K562 (cell line): ENCODE results near the gene ZNF493. TPM values are rescaled to one million over a fixed set of nuclear protein-coding genes. Genes with fewer than 3 reads are reported as not detected.

ENCODE experiments used
- ADNP ChIP-seq: fragments of 200-800 bp; sonication (Bioruptor generic); IDR thresholded peaks from 2 replicates; pipeline ENCODE4 v1.6.1; 2016; ENCODE audit warnings: missing genetic modification characterization, missing compliant biosample characterization
- CCAR2 ChIP-seq: fragments of 200-400 bp; formaldehyde crosslinking; IDR thresholded peaks from 2 replicates; pipeline ENCODE4 v1.6.1; 2017; ENCODE audit warnings: mild to moderate bottlenecking, low read depth, low read length
- DEAF1 ChIP-seq: fragments of 450-650 bp; formaldehyde crosslinking; IDR thresholded peaks from 2 replicates; pipeline ENCODE4 v1.4.0; 2020; ENCODE audit warnings: mild to moderate bottlenecking, moderate library complexity
- HMGN3 ChIP-seq: IDR thresholded peaks from 2 replicates; pipeline ENCODE4 v1.6.1; 2011; ENCODE audit warnings: borderline replicate concordance, low read depth, mild to moderate bottlenecking, mixed read lengths, low read length; ENCODE audit not compliant: insufficient read length; ENCODE audit errors: extremely low read depth
- KLF6 ChIP-seq: fragments of 250-450 bp; sonication (Bioruptor Pico); IDR thresholded peaks from 2 replicates; pipeline ENCODE4 v1.4.0; 2020; ENCODE audit warnings: mild to moderate bottlenecking, moderate library complexity, borderline replicate concordance
- MAFK ChIP-seq: IDR thresholded peaks from 2 replicates; pipeline ENCODE4 v1.6.1; 2011; ENCODE audit warnings: low read length, improper control_type of control experiment
- NCOA4 ChIP-seq: fragments of 450-650 bp; IDR thresholded peaks from 2 replicates; pipeline ENCODE4 v1.6.1; 2018; ENCODE audit warnings: mild to moderate bottlenecking; ENCODE audit not compliant: partially characterized antibody
- NR1H2 ChIP-seq: sonication (generic); formaldehyde crosslinking; IDR thresholded peaks from 2 replicates; pipeline ENCODE4 v1.4.0; 2020; ENCODE audit warnings: mild to moderate bottlenecking, missing genetic modification reagents
- PCBP2 ChIP-seq: fragments of 200-400 bp; formaldehyde crosslinking; IDR thresholded peaks from 2 replicates; pipeline ENCODE4 v1.6.1; 2018; ENCODE audit warnings: low read length, low read depth, mild to moderate bottlenecking, moderate library complexity; ENCODE audit not compliant: poor library complexity, severe bottlenecking
- POLR3A ChIP-seq: IDR thresholded peaks from 2 replicates; pipeline ENCODE4 v1.6.1; 2011; ENCODE audit warnings: borderline replicate concordance, mild to moderate bottlenecking, moderate library complexity; ENCODE audit not compliant: insufficient read length, insufficient read depth; ENCODE audit errors: extremely low read depth
- SIX5 ChIP-seq, 2 experiments: IDR thresholded peaks; 2 replicates each; pipeline ENCODE4 v1.6.1; 2011; ENCODE audit warnings: low read length in 2 of 2, borderline replicate concordance in 1 of 2, low read depth in 1 of 2, mild to moderate bottlenecking in 1 of 2, moderate library complexity in 1 of 2; ENCODE audit not compliant: insufficient read depth in 1 of 2
- TRIM28 ChIP-seq: fragments of 450-650 bp; IDR thresholded peaks from 2 replicates; pipeline ENCODE4 v1.6.1; 2017
- ZNF274 ChIP-seq: IDR thresholded peaks from 2 replicates; pipeline ENCODE4 v1.6.1; 2011; ENCODE audit warnings: low read depth, mild to moderate bottlenecking, low read length, moderate library complexity, borderline replicate concordance
- ZNF316 ChIP-seq: fragments of 450-650 bp; IDR thresholded peaks from 2 replicates; pipeline ENCODE4 v1.6.1; 2016
- ZNF445 ChIP-seq: fragments of 250-450 bp; sonication (Bioruptor Pico); IDR thresholded peaks from 2 replicates; pipeline ENCODE4 v1.4.0; 2020; ENCODE audit warnings: low read depth, mild to moderate bottlenecking, moderate library complexity
- ZNF76 ChIP-seq: fragments of 250-450 bp; sonication (Bioruptor Pico); IDR thresholded peaks from 2 replicates; pipeline ENCODE4 v1.4.0; 2020; ENCODE audit warnings: mild to moderate bottlenecking, moderate library complexity, borderline replicate concordance
- polyA plus RNA-seq, 8 experiments: library from polyadenylated mRNA; depleted of rRNA in 4 of 8; stranded (reverse) in 5 of 8; unstranded in 3 of 8; fragments of >200 nt; fragmentation: Nextera tagmentation in 2 of 8; fragmentation: Illumina TruSeq in 1 of 8; extraction: Ambion mirVana in 2 of 8; extraction: Trizol in 1 of 8; gene quantifications; 2 replicates each; pipeline versions ENCODE4 v1.2.1 to v1.2.3, GENCODE V29; 2011 to 2014; ENCODE audit warnings: inconsistent platforms in 1 of 8, missing spikeins in 1 of 8
- total RNA-seq, 7 experiments: library from RNA; depleted of rRNA in 6 of 7; stranded (reverse); fragments of >200 nt in 6 of 7; fragmentation: Illumina TruSeq in 2 of 7; extraction: Trizol in 2 of 7; gene quantifications; 2 replicates each; pipeline versions ENCODE4 v1.2.1 to v1.2.3, GENCODE V29; 2011 to 2021; ENCODE audit warnings: low replicate concordance in 1 of 7
- TF ChIP-seq, protein P1 (sequence below): fragments of 250-450 bp; sonication (Bioruptor Pico); IDR thresholded peaks from 2 replicates; pipeline ENCODE4 v1.4.0; 2020
- TF ChIP-seq, protein P2 (sequence below): sonication (generic); formaldehyde crosslinking; IDR thresholded peaks from 2 replicates; pipeline ENCODE4 v1.9.0; 2022; ENCODE audit warnings: mild to moderate bottlenecking, missing genetic modification reagents

ZNF493 gene
- total and polyA plus RNA-seq, 9 of the 15 experiments (the other 6 are each of a cell fraction or from before 2014, with no cell fraction given): 5.0 to 18.6 (median 12.2) TPM

DNA sequence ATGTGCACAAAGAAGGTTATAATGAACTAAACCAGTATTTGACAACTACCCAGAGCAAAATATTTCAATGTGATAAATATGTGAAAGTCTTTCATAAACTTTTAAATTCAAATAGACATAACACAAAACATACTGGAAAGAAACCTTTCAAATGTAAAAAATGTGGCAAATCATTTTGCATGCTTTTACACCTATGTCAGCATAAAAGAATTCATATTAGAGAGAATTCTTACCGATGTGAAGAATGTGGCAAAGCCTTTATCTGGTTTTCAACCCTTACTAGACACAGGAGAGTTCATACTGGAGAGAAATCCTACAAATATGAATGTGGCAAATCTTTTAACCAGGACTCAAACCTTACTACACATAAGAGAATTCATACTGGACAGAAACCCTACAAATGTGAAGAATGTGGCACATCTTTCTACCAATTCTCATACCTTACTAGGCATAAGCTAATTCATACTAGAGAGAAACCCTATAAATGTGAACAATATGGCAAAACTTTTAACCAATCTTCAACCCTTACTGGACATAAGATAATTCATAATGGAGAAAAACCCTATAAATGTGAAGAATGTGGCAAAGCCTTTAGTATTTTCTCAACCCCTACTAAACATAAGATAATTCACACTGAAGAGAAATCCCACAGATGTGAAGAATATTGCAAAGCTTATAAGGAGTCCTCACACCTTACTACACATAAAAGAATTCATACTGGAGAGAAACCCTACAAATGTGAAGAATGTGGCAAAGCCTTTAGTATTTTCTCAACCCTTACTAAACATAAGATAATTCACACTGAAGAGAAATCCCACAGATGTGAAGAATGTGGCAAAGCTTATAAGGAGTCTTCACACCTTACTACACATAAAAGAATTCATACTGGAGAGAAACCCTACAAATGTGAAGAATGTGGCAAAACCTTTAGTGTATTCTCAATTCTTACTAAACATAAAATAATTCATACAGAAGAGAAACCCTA is 26.4 kb downstream of the ZNF493 start (continued):
- TF ChIP-seq, protein P1, sequence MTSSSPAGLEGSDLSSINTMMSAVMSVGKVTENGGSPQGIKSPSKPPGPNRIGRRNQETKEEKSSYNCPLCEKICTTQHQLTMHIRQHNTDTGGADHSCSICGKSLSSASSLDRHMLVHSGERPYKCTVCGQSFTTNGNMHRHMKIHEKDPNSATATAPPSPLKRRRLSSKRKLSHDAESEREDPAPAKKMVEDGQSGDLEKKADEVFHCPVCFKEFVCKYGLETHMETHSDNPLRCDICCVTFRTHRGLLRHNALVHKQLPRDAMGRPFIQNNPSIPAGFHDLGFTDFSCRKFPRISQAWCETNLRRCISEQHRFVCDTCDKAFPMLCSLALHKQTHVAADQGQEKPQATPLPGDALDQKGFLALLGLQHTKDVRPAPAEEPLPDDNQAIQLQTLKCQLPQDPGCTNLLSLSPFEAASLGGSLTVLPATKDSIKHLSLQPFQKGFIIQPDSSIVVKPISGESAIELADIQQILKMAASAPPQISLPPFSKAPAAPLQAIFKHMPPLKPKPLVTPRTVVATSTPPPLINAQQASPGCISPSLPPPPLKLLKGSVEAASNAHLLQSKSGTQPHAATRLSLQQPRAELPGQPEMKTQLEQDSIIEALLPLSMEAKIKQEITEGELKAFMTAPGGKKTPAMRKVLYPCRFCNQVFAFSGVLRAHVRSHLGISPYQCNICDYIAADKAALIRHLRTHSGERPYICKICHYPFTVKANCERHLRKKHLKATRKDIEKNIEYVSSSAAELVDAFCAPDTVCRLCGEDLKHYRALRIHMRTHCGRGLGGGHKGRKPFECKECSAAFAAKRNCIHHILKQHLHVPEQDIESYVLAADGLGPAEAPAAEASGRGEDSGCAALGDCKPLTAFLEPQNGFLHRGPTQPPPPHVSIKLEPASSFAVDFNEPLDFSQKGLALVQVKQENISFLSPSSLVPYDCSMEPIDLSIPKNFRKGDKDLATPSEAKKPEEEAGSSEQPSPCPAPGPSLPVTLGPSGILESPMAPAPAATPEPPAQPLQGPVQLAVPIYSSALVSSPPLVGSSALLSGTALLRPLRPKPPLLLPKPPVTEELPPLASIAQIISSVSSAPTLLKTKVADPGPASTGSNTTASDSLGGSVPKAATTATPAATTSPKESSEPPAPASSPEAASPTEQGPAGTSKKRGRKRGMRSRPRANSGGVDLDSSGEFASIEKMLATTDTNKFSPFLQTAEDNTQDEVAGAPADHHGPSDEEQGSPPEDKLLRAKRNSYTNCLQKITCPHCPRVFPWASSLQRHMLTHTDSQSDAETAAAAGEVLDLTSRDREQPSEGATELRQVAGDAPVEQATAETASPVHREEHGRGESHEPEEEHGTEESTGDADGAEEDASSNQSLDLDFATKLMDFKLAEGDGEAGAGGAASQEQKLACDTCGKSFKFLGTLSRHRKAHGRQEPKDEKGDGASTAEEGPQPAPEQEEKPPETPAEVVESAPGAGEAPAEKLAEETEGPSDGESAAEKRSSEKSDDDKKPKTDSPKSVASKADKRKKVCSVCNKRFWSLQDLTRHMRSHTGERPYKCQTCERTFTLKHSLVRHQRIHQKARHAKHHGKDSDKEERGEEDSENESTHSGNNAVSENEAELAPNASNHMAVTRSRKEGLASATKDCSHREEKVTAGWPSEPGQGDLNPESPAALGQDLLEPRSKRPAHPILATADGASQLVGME (CRISPR knock-in tag): no peak
- TF ChIP-seq CCAR2: no peak
- TF ChIP-seq ADNP (tag): no peak
- TF ChIP-seq DEAF1 (CRISPR knock-in tag): no peak
- TF ChIP-seq KLF6 (CRISPR knock-in tag): no peak
- TF ChIP-seq ZNF445 (CRISPR knock-in tag): no peak
- TF ChIP-seq TRIM28: no peak
- no peak for TF ChIP-seq SIX5 (IDR thresholded peaks at IDR 0.05; ENCODE audit: borderline replicate concordance in 1 of 2, insufficient read depth in 1 of 2, low read depth in 1 of 2, low read length in 2 of 2)
- TF ChIP-seq PCBP2: no peak
- no peak for TF ChIP-seq NCOA4
- TF ChIP-seq ZNF76 (CRISPR knock-in tag): no peak
- TF ChIP-seq HMGN3: no peak
- TF ChIP-seq, protein P2, sequence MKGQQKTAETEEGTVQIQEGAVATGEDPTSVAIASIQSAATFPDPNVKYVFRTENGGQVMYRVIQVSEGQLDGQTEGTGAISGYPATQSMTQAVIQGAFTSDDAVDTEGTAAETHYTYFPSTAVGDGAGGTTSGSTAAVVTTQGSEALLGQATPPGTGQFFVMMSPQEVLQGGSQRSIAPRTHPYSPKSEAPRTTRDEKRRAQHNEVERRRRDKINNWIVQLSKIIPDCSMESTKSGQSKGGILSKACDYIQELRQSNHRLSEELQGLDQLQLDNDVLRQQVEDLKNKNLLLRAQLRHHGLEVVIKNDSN (CRISPR knock-in tag): no peak
- peak; percentile 84 for TF ChIP-seq ZNF274
- no peak for TF ChIP-seq POLR3A
- TF ChIP-seq ZNF316: peak; percentile 31; the same call in 1 of the 2 replicates
- no peak for TF ChIP-seq NR1H2 (CRISPR knock-in tag)
- TF ChIP-seq MAFK: peak; percentile 13; the same call in 1 of the 2 replicates
